ENCODE results near the gene PLA2G1B.

The PLA2G1B gene

GRCh38 chr12:120327593-120327992 lies at the start of gene PLA2G1B:
TSS of gene PLA2G1B (minus strand) at chr12:120327779. CDS start at chr12:120327753, 26 bp downstream.
- no peak for DNase-seq (ENCODE audit: low spot score)

DNA sequence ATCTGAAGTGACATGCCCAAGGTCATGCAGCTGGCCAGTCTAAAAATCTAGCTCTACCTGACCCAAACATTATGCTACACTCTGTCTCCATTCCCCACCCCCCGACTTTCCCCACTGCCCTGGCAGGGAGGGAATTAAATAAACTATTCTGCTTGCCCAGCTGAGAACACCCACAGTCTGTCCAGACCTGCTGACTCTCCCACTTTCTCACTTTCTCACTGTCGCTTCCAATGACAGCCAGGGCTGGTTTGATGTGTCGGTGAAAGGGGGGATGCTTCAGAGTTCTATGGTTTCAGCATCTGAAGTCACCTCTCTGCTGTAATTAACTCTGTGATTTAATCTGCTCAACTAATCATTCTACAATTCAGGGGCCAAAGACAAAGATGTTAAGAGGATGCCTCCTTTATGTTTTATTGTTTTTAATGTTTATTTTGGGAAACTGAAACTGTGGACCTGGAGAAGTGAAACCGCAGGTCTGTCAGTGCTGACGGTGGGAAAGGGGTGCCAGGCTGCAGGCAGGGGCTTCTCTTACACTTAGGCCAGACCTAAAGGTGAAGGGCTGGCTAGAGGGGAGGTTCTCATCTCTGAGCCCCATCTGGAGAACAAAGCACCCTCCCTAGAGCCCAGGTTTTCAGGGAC lies 49.5 kb upstream of the PLA2G1B start:
- DNase-seq (ENCODE audit: low spot score): no peak

DNA sequence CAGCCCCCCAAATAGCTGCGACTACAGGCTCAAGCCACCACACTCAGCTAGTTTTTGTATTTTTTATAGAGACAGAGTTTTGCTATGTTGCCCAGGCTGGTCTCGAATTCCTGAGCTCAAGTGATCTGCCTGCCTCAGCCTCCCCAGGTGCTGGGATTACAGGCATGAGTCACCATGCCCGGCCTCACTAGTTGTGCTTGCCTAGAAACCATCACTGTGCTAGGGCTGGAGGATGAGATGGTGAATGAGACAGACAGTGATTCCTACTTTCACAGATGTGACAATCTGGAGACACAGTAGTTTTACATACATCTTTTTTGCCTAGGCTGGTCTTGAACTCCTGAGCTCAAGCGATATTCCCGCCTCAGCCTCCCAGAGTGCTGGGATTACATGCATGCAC lies 48.8 kb upstream of the PLA2G1B start:
- no peak for DNase-seq (ENCODE audit: low spot score)

- DNase-seq (ENCODE audit: low spot score): no peak
These were observed 48.4 kb upstream of the PLA2G1B start for GRCh38 chr12:120376009-120376408.

DNA sequence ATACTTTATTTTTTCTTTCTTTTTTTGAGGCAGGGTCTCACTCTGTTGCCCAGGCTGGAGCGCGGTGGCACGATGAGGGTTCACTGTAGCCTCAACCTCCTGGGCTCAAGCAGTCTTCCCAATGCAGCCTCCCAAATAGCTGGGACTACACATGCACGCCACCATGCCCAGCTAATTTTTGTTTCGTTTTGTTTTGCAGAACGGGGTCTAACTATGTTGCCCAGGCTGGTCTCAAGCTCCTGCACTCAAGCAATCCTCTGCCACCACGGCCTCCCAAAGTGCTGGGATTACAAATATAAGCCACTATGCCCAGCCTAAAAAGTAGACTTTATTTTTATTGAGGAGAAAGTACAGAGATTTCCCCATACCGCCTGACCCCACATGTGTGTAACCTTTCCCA lies 46.1 kb upstream of the PLA2G1B start:
- DNase-seq (ENCODE audit: low spot score): no peak

DNA sequence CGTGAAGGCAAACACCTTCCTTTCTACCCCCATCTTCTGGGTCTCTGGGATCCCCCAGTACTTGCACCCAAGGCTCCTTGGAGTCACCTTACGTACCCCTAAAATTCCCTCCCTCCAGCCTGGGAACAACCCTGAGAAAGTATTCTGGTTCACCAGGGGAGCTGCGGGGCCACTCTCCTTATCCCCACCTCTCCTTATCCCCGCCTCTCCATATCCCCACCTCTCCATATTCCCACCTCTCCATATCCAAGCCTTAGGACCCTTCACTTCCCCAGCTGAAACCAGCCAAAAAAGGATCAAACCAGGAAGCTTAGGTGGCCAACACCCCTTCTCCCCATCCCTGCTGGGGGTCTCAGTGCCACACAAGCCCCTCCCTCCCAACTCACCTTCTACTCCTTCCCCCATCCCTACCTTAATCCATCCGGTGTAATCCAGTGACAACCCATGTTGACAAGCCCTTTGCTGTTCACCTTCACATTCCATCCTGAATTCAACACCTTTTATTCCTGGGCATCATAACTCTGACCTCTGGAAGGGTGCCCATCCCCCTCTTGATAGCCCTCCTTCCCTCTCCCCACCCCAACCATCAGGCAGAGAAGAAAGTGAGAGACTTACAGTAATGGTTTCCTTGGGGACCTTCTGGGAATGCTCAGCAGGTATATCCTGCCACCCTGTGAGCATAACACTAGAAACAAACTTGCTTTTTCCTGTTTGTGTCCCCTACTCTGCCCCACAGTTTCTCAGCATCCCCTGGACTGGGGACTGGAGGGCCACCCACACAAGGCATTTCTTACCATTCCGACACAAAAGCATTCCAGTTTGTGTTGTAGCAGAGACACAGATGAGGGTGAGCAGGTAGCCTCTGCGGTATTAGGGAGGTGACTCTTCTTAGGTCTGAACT lies 43.0 kb upstream of the PLA2G1B start:
- no peak for DNase-seq (ENCODE audit: low spot score)

- no peak for DNase-seq (ENCODE audit: low spot score)
These were observed 42.2 kb upstream of the PLA2G1B start for GRCh38 chr12:120369603-120370342.

- DNase-seq (ENCODE audit: low spot score): no peak
These were observed 41.4 kb upstream of the PLA2G1B start, which contains the start of gene MSI1 for GRCh38 chr12:120368789-120369602. TSS of gene MSI1 (minus strand) at chr12:120369164. CDS start at chr12:120369091, 73 bp downstream.

DNA sequence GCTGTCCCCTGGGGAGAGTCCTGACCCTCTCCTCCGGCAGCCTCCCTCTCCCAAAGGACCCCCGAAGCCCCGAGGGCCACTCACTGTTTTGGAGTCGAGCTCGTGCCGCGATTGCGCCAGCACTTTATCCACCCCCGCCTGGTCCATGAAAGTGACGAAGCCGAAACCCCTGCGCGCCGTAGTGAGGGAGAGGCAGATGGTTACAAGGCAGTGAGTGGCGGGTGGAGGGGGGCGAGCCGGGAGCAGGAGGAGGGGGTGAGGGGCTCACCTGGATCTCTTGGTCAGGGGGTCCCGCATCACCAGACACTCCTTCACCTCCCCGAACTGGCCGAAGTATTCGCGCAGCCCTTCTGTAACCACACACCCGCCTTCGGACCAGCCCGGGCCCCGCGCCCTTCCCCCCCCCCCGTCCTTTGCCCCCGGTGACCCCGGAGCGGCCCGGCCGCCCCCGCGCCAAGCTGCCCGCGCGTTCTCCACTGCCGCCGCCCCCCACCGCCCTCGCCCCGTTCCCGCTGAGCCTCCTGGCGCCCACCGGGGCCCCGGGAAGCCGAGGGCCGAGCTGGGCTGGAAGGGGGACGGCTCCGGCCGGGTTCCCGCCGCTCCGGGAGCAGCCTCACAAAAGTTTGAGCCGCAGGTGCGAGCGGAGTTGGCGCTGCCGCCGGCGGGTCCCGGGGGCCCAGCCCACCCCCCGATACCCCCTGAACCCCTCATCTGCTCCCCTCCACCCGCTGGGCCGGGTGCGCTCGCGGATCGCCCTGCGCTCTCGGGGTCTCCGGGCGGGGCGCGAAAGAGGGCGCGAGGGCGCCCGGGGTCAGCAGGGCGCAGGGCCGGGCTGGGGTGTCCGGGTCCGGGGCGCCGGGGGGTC lies 40.6 kb upstream of the PLA2G1B start:
- DNase-seq (ENCODE audit: low spot score): no peak

DNA sequence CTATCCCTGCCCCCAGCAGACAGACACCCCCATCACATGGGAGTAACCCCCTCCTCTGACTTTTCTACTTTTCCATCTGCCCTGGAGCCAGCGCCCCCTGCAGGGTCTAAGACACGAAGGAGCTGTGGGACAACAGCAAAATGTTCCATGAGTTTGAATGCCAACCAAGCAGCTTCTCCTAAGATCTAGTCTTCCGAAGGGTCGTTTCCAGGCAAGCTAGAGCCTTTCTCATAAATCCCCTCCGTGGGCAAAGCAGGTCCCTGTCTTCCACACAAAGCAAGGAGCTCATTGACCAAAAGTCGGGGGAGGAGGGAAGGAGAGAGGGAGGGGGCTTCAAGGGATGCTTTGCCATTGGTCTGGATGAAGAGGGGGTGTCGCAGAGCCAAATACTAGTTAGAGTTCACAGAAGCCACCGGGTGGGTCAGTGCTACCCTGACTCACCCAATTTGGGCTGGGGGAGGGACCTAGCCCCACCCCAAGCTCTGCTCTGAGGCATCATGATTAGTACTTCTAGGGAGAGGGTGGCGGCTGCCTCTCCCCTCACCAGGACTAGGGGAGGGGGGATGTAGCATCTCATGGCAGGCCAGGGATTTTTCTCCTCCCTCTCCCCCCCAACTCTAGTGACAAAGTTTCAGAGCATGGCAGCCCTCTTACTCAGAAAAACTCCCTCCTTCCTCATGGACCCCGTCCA lies 39.8 kb upstream of the PLA2G1B start:
- DNase-seq (ENCODE audit: low spot score): no peak

DNA sequence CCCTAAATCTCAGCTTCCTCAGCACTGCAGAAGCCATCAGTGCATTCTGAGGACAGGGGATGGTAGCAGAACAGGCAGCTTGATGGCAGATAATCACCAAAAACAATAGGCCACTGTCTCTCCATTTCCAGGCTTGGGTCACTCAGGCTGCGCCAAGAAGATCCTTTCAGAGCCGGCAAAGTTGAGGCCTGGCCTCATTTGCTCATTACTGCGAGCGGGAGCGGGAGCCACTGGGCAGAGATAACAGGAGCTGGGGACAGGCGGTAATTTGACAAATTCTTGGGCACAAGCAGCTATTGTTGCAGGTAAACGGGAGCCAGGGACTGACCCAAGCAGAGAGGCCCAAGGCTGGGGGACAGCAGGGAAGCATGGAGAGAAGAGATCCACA lies 39.3 kb upstream of the PLA2G1B start:
- DNase-seq (ENCODE audit: low spot score): peak; percentile 31

DNA sequence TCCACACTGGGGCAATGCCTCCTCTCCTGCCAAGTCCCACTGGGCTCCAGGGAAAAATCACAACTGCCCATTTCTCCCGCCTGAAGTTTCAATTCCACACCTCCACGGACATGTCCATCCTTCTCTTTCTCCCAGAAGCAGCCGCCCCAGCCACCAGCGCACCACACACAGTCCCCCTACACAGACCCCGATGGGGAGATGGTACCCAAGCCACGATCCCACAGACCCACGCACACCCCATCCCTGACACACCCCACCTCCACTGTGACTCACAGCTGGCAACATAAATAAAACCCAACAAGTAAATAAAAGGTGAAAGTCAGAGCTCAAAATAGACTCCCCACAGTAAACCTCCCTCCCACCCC lies 38.7 kb upstream of the PLA2G1B start:
- DNase-seq (ENCODE audit: low spot score): no peak

DNA sequence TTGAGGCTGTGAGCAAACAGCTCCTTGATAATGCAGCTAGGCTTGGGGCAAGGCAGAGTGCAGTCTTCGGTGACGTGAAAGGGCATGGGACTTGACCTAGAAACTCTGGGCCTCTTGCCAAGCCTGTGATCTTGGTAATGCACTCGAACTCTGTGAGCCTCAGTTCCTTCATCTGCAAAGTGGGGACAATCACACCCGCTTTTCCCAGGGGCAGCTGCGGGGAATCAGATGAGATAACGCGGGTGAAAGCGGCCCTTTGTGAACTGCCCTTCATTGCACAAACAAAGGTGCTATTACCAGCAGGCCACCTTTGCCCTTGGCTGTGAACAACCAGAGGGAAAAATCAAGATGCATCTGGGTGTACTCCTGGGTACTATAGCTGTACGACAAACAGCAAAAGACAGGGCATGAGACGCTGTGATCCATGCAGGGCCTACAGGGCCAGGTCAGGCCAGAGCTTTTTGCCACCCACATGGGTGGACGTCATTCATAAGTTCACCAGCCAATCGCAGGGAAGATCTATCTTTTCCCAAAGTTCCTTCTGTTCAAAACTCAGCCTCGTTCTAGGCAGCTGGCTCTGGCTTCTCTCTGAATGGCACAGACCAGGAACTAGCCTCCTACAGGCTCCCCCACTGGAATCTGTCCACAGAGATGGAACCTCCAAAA lies 38.2 kb upstream of the PLA2G1B start:
- DNase-seq (ENCODE audit: low spot score): peak; percentile 26

DNA sequence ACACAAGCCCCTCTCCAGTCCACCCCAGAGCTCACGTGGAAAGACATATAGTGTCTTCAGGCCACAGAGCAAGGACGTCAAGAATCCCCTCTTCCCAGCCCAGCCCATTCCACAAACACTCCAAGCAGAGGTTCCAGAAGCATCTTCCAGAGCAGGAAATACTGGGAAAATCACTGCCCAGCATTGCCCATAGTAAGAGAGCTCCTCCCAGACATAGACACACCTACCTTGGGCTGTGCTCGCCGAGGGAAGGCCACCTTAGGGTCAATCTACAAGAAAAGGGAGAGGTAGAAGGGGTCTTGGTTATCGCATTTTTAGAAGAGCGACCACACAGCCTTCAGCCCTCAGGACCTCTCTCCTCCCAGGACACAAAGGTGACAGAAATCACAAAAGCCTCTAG lies 36.9 kb upstream of the PLA2G1B start:
- no peak for DNase-seq (ENCODE audit: low spot score)

DNA sequence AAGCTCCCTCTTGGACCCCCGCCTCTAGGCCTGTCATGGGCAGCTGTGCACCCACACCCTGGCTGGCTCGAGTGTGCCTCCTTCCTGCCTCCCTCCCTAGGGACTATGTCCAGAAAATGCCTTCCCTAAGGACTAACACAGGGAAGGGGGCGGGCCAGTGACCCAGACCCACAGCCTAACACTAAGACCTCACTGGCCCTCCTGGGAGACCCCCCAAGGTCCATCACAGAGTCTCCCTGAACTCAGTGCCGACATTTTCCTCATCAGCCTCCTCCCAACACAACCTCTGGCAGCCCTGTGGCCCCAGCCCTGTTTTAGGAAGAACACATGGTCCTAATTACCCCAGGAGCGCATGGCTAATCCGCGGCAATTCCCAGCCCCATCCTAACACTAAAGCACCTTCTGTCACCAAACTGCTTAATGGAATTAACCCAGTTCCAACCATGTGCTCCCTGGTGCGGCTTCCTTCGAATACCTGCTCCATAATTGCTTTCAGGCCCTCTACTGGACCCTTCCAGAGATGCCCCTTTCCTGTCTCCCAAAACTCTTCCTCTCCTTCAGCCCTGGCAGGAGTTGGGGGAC lies 35.8 kb upstream of the PLA2G1B start:
- DNase-seq (ENCODE audit: low spot score): no peak

GRCh38 chr12:120362516-120363273 lies 35.1 kb upstream of the PLA2G1B start:
- no peak for DNase-seq (ENCODE audit: low spot score)

GRCh38 chr12:120361506-120362208 lies 34.1 kb upstream of the PLA2G1B start:
- DNase-seq (ENCODE audit: low spot score): peak; percentile 69

DNA sequence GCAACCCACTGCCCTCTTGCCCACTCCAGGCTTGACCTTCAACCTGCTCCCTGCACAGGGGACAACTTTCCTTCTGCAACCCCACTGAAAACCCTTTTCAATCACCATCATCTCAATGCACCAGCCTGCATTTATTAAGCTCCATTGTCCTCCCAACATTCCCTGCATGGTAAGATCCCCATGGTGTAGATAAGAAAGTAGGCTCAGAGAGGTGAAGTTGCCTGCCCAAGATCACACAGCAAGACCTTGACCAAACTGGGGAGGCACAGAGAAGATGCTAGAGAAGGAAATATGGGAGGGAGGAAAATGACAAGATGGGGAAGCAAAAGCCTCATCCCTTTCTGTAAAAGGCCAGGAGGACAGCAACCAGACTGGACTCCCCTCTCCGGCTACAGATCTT lies 31.5 kb upstream of the PLA2G1B start:
- no peak for DNase-seq (ENCODE audit: low spot score)

All from pons (tissue), 1 donor.